ENCODE data around the gene PIGU. TPM values are rescaled to one million over a fixed set of nuclear protein-coding genes. Genes with fewer than 3 reads are reported as not detected.

PIGU gene
- total RNA-seq, 1 donor from 2014 or later, result 40.1 TPM

DNA sequence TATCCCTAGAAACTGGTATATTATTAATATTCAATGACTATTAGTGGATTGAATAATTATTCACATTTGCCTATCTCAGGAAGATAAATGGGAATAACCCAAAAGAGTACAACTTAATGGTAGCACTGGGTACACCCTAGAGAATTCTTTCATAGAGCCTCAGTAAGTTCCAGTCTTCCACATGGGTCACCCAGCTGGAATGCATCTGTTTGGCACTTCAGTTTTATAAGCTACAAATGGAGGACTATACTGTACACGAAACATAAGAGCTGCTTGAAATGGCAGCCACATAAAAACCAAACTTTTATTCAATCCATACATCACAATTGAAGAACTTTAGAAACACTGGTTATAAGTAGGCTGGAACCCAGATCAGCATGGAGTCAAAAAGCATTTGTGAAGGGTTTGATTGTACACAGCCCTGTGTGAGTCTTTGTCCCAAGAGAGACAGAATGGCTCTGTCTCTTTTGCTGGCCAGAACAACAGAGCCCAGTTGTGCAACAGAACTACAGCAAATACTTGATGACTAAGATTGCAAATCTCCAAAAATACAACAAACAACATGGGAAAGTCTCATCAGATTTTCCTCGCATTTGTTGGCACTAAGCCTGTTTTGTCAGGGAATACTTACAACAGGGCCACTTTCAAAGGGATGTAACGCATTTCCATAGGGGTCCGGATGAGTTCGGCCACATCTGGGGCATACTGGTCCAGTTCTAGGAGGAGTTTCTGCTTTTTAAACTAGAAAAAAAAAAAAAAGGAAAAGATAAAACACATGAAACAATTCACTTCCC lies 39.5 kb downstream of the PIGU start:
- Histone ChIP-seq H3F3A (ENCODE audit: low read depth) (no peaks in the 10 kb centered on the region), H2AFZ (replicated peaks) (no peak overlapping the region), H3K4me2 (no peak overlapping the region), H3K4me1 (no peaks in the 10 kb centered on the region), H4K20me1 (ENCODE audit: low read depth) (no peaks in the 10 kb centered on the region), H3K27me3 (no peaks in the 10 kb centered on the region), H3K36me3 (no peaks in the 10 kb centered on the region), H3K27ac (no peak overlapping the region), H3K9me3 (ENCODE audit: low read depth) (no peaks in the 10 kb centered on the region), H3K4me3 (no peak overlapping the region), H3K9ac (no peak overlapping the region), H3K79me2 (ENCODE audit: low read depth) (no peaks in the 10 kb centered on the region)
- Mint-ChIP-seq H3K27me3 (ENCODE audit: insufficient read depth, low read depth) (no peaks in the 10 kb centered on the region), H3K4me1 (no peaks in the 10 kb centered on the region), H3K4me3 (no peak overlapping the region), H3K27ac (no peak overlapping the region), H3K9me3 (no peaks in the 10 kb centered on the region), H3K36me3 (peaks cover 17% of the 10 kb centered on the region)
- TF ChIP-seq, protein P1, sequence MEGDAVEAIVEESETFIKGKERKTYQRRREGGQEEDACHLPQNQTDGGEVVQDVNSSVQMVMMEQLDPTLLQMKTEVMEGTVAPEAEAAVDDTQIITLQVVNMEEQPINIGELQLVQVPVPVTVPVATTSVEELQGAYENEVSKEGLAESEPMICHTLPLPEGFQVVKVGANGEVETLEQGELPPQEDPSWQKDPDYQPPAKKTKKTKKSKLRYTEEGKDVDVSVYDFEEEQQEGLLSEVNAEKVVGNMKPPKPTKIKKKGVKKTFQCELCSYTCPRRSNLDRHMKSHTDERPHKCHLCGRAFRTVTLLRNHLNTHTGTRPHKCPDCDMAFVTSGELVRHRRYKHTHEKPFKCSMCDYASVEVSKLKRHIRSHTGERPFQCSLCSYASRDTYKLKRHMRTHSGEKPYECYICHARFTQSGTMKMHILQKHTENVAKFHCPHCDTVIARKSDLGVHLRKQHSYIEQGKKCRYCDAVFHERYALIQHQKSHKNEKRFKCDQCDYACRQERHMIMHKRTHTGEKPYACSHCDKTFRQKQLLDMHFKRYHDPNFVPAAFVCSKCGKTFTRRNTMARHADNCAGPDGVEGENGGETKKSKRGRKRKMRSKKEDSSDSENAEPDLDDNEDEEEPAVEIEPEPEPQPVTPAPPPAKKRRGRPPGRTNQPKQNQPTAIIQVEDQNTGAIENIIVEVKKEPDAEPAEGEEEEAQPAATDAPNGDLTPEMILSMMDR (IDR thresholded peaks at IDR 0.05), result no peak
- DNase-seq (ENCODE audit: low spot score), result no peak

DNA sequence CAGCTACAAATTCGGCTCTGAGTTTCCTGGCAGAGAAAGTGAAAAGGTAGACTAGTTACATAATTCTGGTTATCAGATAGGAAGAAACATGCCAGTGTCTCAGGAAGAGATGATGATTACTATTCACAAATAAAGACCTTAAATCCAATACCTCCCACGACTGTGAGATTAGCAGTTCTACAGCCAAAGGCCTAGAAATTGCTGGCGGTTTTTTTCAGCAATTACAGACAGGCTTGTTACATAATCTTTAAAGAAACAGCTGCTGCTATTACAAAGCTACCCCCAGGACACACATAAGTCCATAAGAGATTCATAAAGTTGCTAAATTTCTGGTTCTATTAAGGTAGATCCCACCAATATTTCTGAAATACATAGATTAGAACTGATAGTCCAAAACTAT lies 40.2 kb downstream of the PIGU start:
- Histone ChIP-seq H3K79me2 (ENCODE audit: low read depth) (no peaks in the 10 kb centered on the region), H3K27me3 (no peaks in the 10 kb centered on the region), H2AFZ (replicated peaks) (no peak overlapping the region), H3F3A (ENCODE audit: low read depth) (no peaks in the 10 kb centered on the region), H3K27ac (no peak overlapping the region), H3K4me2 (no peak overlapping the region), H3K9me3 (ENCODE audit: low read depth) (no peaks in the 10 kb centered on the region), H3K4me1 (no peaks in the 10 kb centered on the region), H3K36me3 (no peaks in the 10 kb centered on the region), H3K9ac (no peak overlapping the region), H3K4me3 (no peak overlapping the region), H4K20me1 (ENCODE audit: low read depth) (no peaks in the 10 kb centered on the region)
- H3K27me3 Mint-ChIP-seq (ENCODE audit: insufficient read depth, low read depth), result no peaks in the 10 kb centered on the region
- no peaks in the 10 kb centered on the region for H3K4me1 Mint-ChIP-seq
- no peak overlapping the region for H3K4me3 Mint-ChIP-seq
- TF ChIP-seq, protein P1 (IDR thresholded peaks at IDR 0.05), result no peak
- no peak for TF ChIP-seq EZH2phosphoT487 (IDR thresholded peaks at IDR 0.05)
- no peak overlapping the region for H3K27ac Mint-ChIP-seq
- no peak for DNase-seq (ENCODE audit: low spot score)
- H3K9me3 Mint-ChIP-seq, result no peaks in the 10 kb centered on the region
- peaks cover 17% of the 10 kb centered on the region for H3K36me3 Mint-ChIP-seq

GRCh38 chr20:34634392-34634791 lies 42.5 kb downstream of the PIGU start:
- TF ChIP-seq, protein P1 (IDR thresholded peaks at IDR 0.05), result no peak
- TF ChIP-seq EZH2phosphoT487 (IDR thresholded peaks at IDR 0.05), result no peak
- TF ChIP-seq EZH2 (IDR thresholded peaks at IDR 0.05), result no peak
- H3K4me3 Mint-ChIP-seq, result no peak overlapping the region
- Histone ChIP-seq H3K27ac (no peak overlapping the region), H2AFZ (replicated peaks) (no peak overlapping the region), H4K20me1 (ENCODE audit: low read depth) (no peaks in the 10 kb centered on the region), H3K4me3 (no peak overlapping the region), H3F3A (ENCODE audit: low read depth) (no peaks in the 10 kb centered on the region), H3K9me3 (ENCODE audit: low read depth) (no peaks in the 10 kb centered on the region), H3K36me3 (peaks cover 4% of the 10 kb centered on the region), H3K27me3 (no peaks in the 10 kb centered on the region), H3K4me2 (no peak overlapping the region), H3K79me2 (ENCODE audit: low read depth) (no peaks in the 10 kb centered on the region), H3K9ac (no peak overlapping the region), H3K4me1 (no peaks in the 10 kb centered on the region)
- H3K27me3 Mint-ChIP-seq (ENCODE audit: insufficient read depth, low read depth), result no peaks in the 10 kb centered on the region
- H3K9me3 Mint-ChIP-seq, result no peaks in the 10 kb centered on the region
- DNase-seq (ENCODE audit: low spot score), result no peak
- H3K36me3 Mint-ChIP-seq, result peaks cover 19% of the 10 kb centered on the region
- no peaks in the 10 kb centered on the region for H3K4me1 Mint-ChIP-seq
- no peak overlapping the region for H3K27ac Mint-ChIP-seq
